OCI-LY3 (cell line): ENCODE measurements around the gene ACSL6.
"Not testable (repeated sequence)": the region's sequence is repeated elsewhere in the genome, so short reads cannot be mapped to it uniquely, and the experiment has no call there.

Experiments
- H2AFZ ChIP-seq: fragments of 200-600, 300-600 bp; shearing (Covaris generic); 2 replicates; pipeline ENCODE4 v1.6.0; 2014; ENCODE audit warnings: antibody characterized with exemption, low read depth, low read length
- H3K27ac ChIP-seq: fragments of 200-600, 300-600 bp; sonication (generic); 2 replicates; pipeline ENCODE4 v1.5.1; 2014; ENCODE audit warnings: mild to moderate bottlenecking, low read length, moderate library complexity, mixed read lengths
- H3K27me3 ChIP-seq: fragments of 200-600, 300-600 bp; sonication (generic); 2 replicates; pipeline ENCODE4 v1.6.1; 2014; ENCODE audit warnings: low read depth, low read length, mixed read lengths
- H3K36me3 ChIP-seq: fragments of 200-600, 300-600 bp; sonication (generic); replicated peaks from 2 replicates; pipeline ENCODE3; 2014; ENCODE audit warnings: low read depth, low read length, mixed read lengths
- H3K4me1 ChIP-seq: fragments of 300-600, 200-600 bp; sonication (generic); 2 replicates; pipeline ENCODE4 v1.6.1; 2014; ENCODE audit warnings: low read length, mixed read lengths
- H3K4me2 ChIP-seq: fragments of 200-600, 300-600 bp; sonication (generic); 2 replicates; pipeline ENCODE4 v1.6.1; 2014; ENCODE audit warnings: low read length, mixed read lengths
- H3K4me3 ChIP-seq: fragments of 300-600, 200-600 bp; sonication (generic); 2 replicates; pipeline ENCODE4 v1.5.1; 2014; ENCODE audit warnings: antibody characterized with exemption, mild to moderate bottlenecking, low read length, moderate library complexity
- H3K79me2 ChIP-seq: fragments of 300-600, 200-600 bp; shearing (Covaris generic); 2 replicates; pipeline ENCODE4 v1.6.1; 2014; ENCODE audit warnings: mild to moderate bottlenecking, low read length, mixed read lengths
- H3K9ac ChIP-seq: fragments of 300-600, 200-600 bp; shearing (Covaris generic); 2 replicates; pipeline ENCODE4 v1.6.0; 2014; ENCODE audit warnings: mild to moderate bottlenecking, low read length, moderate library complexity
- H3K9me3 ChIP-seq: fragments of 200-600, 300-600 bp; shearing (Covaris generic); 2 replicates; pipeline ENCODE4 v1.6.1; 2014; ENCODE audit warnings: low read length, mixed read lengths; ENCODE audit not compliant: insufficient read depth
- H4K20me1 ChIP-seq: fragments of 200-600, 300-600 bp; sonication (generic); 2 replicates; pipeline ENCODE4 v1.6.1; 2016; ENCODE audit warnings: low read length, mixed read lengths; ENCODE audit not compliant: insufficient read depth
- CTCF ChIP-seq: fragments of 200-600, 300-600 bp; sonication (generic); IDR thresholded peaks from 2 replicates; pipeline ENCODE4 v1.5.1; 2014; ENCODE audit warnings: antibody characterized with exemption, low read length, low read depth
- EZH2phosphoT487 ChIP-seq: fragments of 200-600 bp; shearing (Covaris generic); IDR thresholded peaks from 2 replicates; pipeline ENCODE4 v1.6.1; 2018; ENCODE audit warnings: antibody characterized with exemption, mixed run types, low read depth

Gene ACSL6

DNA sequence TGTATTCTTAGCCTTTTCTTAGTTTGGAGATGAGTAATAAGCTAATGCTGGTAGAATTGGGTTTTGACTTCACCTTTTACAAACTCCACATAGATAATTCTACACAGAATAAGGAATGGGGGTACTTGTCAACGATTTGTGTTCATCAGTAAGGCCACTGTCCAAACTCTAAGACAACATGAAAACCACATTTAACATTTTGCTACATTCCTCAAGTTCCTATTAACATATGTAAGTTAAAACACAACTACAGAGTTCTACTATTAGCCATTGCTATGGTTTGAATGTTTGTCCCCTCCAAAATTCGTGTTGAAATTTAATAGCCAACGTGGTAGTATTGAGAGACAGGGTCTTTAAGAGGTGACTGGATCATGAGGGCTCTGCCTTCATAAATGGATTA, 97.9 kb downstream of the ACSL6 start:
- no peak overlapping the region for H2AFZ ChIP-seq
- no peak overlapping the region for H3K4me2 ChIP-seq
- H3K36me3 ChIP-seq: no peaks in the 10 kb centered on the region
- no peak overlapping the region for H3K9ac ChIP-seq
- no peaks in the 10 kb centered on the region for H3K27me3 ChIP-seq
- no peaks in the 10 kb centered on the region for H3K79me2 ChIP-seq
- H3K4me1 ChIP-seq: no peaks in the 10 kb centered on the region
- H3K27ac ChIP-seq: no peak overlapping the region
- no peaks in the 10 kb centered on the region for H3K9me3 ChIP-seq
- no peak overlapping the region for H3K4me3 ChIP-seq
- H4K20me1 ChIP-seq: no peaks in the 10 kb centered on the region
- TF ChIP-seq EZH2phosphoT487 (no peak), CTCF (no peak)

GRCh38 chr5:131906668-131907067, 104.8 kb downstream of the ACSL6 start:
- H3K36me3 ChIP-seq: no peaks in the 10 kb centered on the region

GRCh38 chr5:131902266-131902665, 109.2 kb downstream of the ACSL6 start:
- H3K27ac ChIP-seq, H3K4me1 ChIP-seq, H3K9ac ChIP-seq, H3K4me3 ChIP-seq, H3K27me3 ChIP-seq, H3K9me3 ChIP-seq, H3K4me2 ChIP-seq, H2AFZ ChIP-seq, H3K36me3 ChIP-seq, H3K79me2 ChIP-seq, H4K20me1 ChIP-seq: not testable (repeated sequence)

More at GRCh38 chr5:131906668-131907067, 104.8 kb downstream of the ACSL6 start:
- no peaks in the 10 kb centered on the region for H3K9me3 ChIP-seq
- H3K4me1 ChIP-seq: no peaks in the 10 kb centered on the region
- H3K27me3 ChIP-seq: no peaks in the 10 kb centered on the region
- H3K4me2 ChIP-seq: no peak overlapping the region
- H3K9ac ChIP-seq: no peak overlapping the region
- H3K79me2 ChIP-seq: no peaks in the 10 kb centered on the region
- TF ChIP-seq CTCF (no peak), EZH2phosphoT487 (no peak)
- H4K20me1 ChIP-seq: no peaks in the 10 kb centered on the region
- H3K4me3 ChIP-seq: no peak overlapping the region
- no peak overlapping the region for H3K27ac ChIP-seq
- no peak overlapping the region for H2AFZ ChIP-seq
